GM12878 (cell line): ENCODE data around the gene ABCA10. TPM values are rescaled to one million over a fixed set of nuclear protein-coding genes. Genes with fewer than 3 reads are reported as not detected.

ENCODE experiments used
- ATAC-seq: fragments of 200-7000 bp; cut with Tn5 transposase; 3 replicates; pipeline ENCODE4 v1.9.1; 2020; ENCODE audit warnings: mild to moderate bottlenecking, moderate library complexity
- BruUV-seq: library from RNA; stranded (reverse); fragments of 400-500 nt; replicated peaks from 2 replicates; lab custom pipeline; 2021; lab: Mats Ljungman, UMichigan
- CTCF ChIA-PET: fragments of 300-600 bp; sonication (Branson Sonifier 250); formaldehyde crosslinking; extraction: SDS; loops from one replicate; lab custom pipeline; 2021; ENCODE audit warnings: inconsistent platforms; lab: Yijun Ruan, JAX
- POLR2A ChIA-PET: fragments of 350-600 bp; formaldehyde crosslinking; extraction: SDS; loops from one replicate; lab custom pipeline; 2021; ENCODE audit warnings: inconsistent platforms; lab: Charles Lee
- RAD21 ChIA-PET: fragments of 300-600 bp; sonication (Branson Sonifier 250); formaldehyde crosslinking; loops from one replicate; lab custom pipeline; 2023; ENCODE audit warnings: antibody characterized with exemption; ENCODE audit not compliant: unreplicated experiment; lab: Charles Lee
- SMC1A ChIA-PET: fragments of 300-600 bp; sonication (Branson Sonifier 250); formaldehyde crosslinking; loops from one replicate; lab custom pipeline; 2023; ENCODE audit not compliant: unreplicated experiment, uncharacterized antibody; lab: Charles Lee
- DNase-seq: peaks from one replicate; pipeline ENCODE4 v3.0.0-alpha.2; 2011; ENCODE audit warnings: low read depth, low spot score
- FAIRE-seq: peaks from 3 replicates; lab custom pipeline; 2011; peaks lifted over from hg19 to GRCh38; lab: Jason Lieb, UNC
- H2AFZ ChIP-seq: 2 replicates; pipeline ENCODE4 v1.6.0; 2011; ENCODE audit warnings: low read depth, low read length, control low read depth; ENCODE audit not compliant: control insufficient read depth
- H3K27ac ChIP-seq: 2 replicates; pipeline ENCODE4 v1.5.1; 2011; ENCODE audit warnings: control low read depth; ENCODE audit not compliant: control insufficient read depth, insufficient read depth
- H3K27me3 ChIP-seq, 2 experiments: replicated peaks in 1 of 2; 2 replicates each; pipeline versions ENCODE4 v1.6.0 to v1.6.1; 2011; ENCODE audit warnings: low read length in 1 of 2; ENCODE audit not compliant: control insufficient read depth in 2 of 2, insufficient read depth in 2 of 2
- H3K36me3 ChIP-seq, 2 experiments: 2 replicates each; pipeline ENCODE4 v1.5.1; 2011; ENCODE audit warnings: low read length in 1 of 2; ENCODE audit not compliant: control insufficient read depth in 2 of 2, insufficient read depth in 2 of 2
- H3K4me1 ChIP-seq: 2 replicates; pipeline ENCODE4 v1.6.1; 2011; ENCODE audit warnings: mild to moderate bottlenecking, low read length, moderate library complexity, mixed read lengths; ENCODE audit not compliant: control insufficient read depth, insufficient read depth
- H3K4me2 ChIP-seq: 2 replicates; pipeline ENCODE4 v1.6.0; 2011; ENCODE audit warnings: control low read depth; ENCODE audit not compliant: control insufficient read depth, insufficient read depth
- H3K4me3 ChIP-seq: fragments of 200-600 bp; sonication (generic); 2 replicates; pipeline ENCODE4 v1.5.1; 2016
- H3K79me2 ChIP-seq: 2 replicates; pipeline ENCODE4 v1.6.0; 2011; ENCODE audit warnings: low read length; ENCODE audit not compliant: control insufficient read depth, insufficient read depth
- H3K9ac ChIP-seq: 2 replicates; pipeline ENCODE4 v1.8.0; 2011; ENCODE audit warnings: low read length, control low read depth, mixed read lengths; ENCODE audit not compliant: control insufficient read depth, insufficient read depth
- H3K9me3 ChIP-seq: replicated peaks from 3 replicates; pipeline ENCODE4 v1.5.1; 2011; ENCODE audit warnings: mild to moderate bottlenecking, low read length; ENCODE audit not compliant: control insufficient read depth, insufficient read depth
- H4K20me1 ChIP-seq: 2 replicates; pipeline ENCODE4 v1.6.0; 2011; ENCODE audit not compliant: control insufficient read depth, insufficient read depth
- KDM1A ChIP-seq: fragments of 200-600 bp; sonication (generic); IDR thresholded peaks from 2 replicates; pipeline ENCODE4 v1.6.1; 2016; ENCODE audit warnings: borderline replicate concordance
- REST ChIP-seq: IDR thresholded peaks from 2 replicates; pipeline ENCODE4 v1.6.1; 2012; ENCODE audit warnings: mild to moderate bottlenecking, low read depth, low read length
- WGBS: methylation state at CpG from one replicate; pipeline ENCODE4 v1.1.6; 2016; ENCODE audit warnings: low lambda C conversion rate; ENCODE audit not compliant: insufficient replicate concordance, insufficient coverage; ENCODE audit errors: missing lambda C conversion rate; 5-methylcytosine and 5-hydroxymethylcytosine counted together
- in situ Hi-C: fragments of 300-500 bp; cut with MboI; formaldehyde crosslinking; loops from 9 replicates; pipeline ENCODE4 v1.14.3; 2018; ENCODE audit warnings: mixed read lengths
- intact Hi-C: fragments of 100-400 bp; cut with micrococcal nuclease; formaldehyde crosslinking; loops from one replicate; pipeline ENCODE4 v1.14.2; 2022; ENCODE audit not compliant: unreplicated experiment
- polyA plus RNA-seq, 11 experiments: library from polyadenylated mRNA; depleted of rRNA in 4 of 11; unstranded in 6 of 11; stranded (reverse) in 5 of 11; fragments of >200 nt; fragmentation: Nextera tagmentation in 4 of 11; fragmentation: Illumina TruSeq in 1 of 11; extraction: Ambion mirVana in 4 of 11; extraction: Trizol in 1 of 11; gene quantifications; 1 replicate in 1 of 11; 2 replicates in 10 of 11; pipeline versions ENCODE4 v1.2.1 to v1.2.3, GENCODE V29; 2011 to 2016; ENCODE audit warnings: inconsistent platforms in 2 of 11, missing spikeins in 2 of 11, low read depth in 1 of 11
- total RNA-seq, 4 experiments: library from RNA; depleted of rRNA in 3 of 4; stranded (reverse); fragments of >200 nt in 3 of 4; fragmentation: Illumina TruSeq in 1 of 4; extraction: Trizol in 1 of 4; gene quantifications; 2 replicates each; pipeline versions ENCODE4 v1.2.1 to v1.2.3, GENCODE V29; 2013 to 2021
- TF ChIP-seq, protein P1 (sequence below): IDR thresholded peaks from 2 replicates; pipeline ENCODE4 v1.6.1; 2012; ENCODE audit warnings: low read depth, low read length, improper control_type of control experiment
- TF ChIP-seq, protein P2 (sequence below): fragments of 450-650 bp; IDR thresholded peaks from 2 replicates; pipeline ENCODE4 v1.6.1; 2017; ENCODE audit warnings: mild to moderate bottlenecking

Gene ABCA10
- total and polyA plus RNA-seq, 10 of the 15 experiments (the other 5 are each of a cell fraction or from before 2014, with no cell fraction given): 0.33 to 3.0 (median 0.83) TPM

DNA sequence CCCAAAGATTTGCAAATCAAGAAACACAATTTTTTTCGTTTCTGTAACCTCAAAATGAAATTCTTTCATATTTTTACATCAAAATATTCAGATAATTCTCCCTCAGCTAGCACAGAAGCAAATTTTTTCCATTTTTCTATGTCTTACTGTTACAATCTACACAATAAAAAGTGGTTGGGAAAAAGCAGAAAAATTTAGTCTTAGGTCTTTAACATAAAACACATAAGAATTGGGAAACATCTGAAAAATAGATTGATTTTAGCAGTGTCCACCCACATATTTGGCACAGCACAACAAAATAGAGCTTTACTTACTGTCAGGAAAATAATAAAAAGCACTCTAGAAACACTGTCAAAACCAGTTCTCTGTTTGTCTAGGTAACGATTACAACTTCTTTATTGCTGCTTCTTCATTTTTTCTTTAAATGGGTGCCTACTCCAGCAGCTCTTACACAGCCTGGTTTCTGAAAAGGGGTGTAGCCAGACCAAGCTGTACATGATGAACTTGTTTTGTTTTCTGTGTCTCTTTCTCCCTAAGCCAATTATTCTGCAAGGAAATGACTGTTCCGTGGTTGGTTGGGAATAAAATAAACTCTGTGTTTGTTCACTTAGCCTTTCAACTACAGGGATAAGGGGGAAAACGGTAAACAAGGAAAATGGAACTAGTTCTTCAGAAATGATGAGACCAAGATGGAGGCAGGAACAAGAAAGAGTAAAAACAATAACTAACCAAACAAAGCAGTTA lies 87.0 kb downstream of the ABCA10 start, which contains the start of gene ABCA6 (continued):
- no peak for TF ChIP-seq REST
- TF ChIP-seq, protein P1, sequence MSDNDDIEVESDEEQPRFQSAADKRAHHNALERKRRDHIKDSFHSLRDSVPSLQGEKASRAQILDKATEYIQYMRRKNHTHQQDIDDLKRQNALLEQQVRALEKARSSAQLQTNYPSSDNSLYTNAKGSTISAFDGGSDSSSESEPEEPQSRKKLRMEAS: no peak

DNA sequence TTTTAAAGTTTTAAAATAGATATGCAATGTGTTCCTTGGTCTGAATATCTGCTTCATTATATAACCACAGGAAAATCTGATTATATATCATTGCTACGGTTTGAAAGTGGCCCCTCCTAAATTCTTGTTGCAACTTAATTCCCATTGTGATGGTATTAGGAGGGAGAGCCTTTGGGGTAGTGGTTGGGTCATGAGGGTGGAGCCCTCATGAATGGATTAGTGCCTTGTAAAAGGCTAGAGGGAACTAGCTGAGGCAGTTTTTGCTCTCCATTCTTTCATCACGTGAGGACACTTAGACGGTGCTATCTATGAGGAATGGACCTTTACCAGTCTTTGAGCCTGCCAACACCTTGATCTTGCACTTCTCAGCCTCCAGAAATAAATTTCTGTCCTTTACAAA lies 94.5 kb downstream of the ABCA10 start:
- ChIA-PET RAD21 (no interaction called here), CTCF (no interaction called here), POLR2A (no interaction called here), SMC1A (no interaction called here)
- DNase-seq: no peak
- no peaks in the 10 kb centered on the region for H3K27me3 ChIP-seq
- H3K4me3 ChIP-seq: no peak overlapping the region
- in situ Hi-C loops (no loop called here), intact Hi-C loops (no loop called here)
- no peak for FAIRE-seq
- BruUV-seq: no TSS peak
- no peak overlapping the region for H3K9ac ChIP-seq
- no peak overlapping the region for H3K4me2 ChIP-seq
- no peaks in the 10 kb centered on the region for H3K4me1 ChIP-seq
- WGBS: 91% methylated on average over 3 of the region's 3 CpGs
- no peak for ATAC-seq
- no peaks in the 10 kb centered on the region; the same call in 2 of the 3 replicates for H3K9me3 ChIP-seq
- H3K79me2 ChIP-seq: no peaks in the 10 kb centered on the region
- H2AFZ ChIP-seq: no peak overlapping the region
- no peaks in the 10 kb centered on the region for H3K36me3 ChIP-seq
- no peaks in the 10 kb centered on the region for H4K20me1 ChIP-seq
- H3K27ac ChIP-seq: no peak overlapping the region
- TF ChIP-seq, protein P2, sequence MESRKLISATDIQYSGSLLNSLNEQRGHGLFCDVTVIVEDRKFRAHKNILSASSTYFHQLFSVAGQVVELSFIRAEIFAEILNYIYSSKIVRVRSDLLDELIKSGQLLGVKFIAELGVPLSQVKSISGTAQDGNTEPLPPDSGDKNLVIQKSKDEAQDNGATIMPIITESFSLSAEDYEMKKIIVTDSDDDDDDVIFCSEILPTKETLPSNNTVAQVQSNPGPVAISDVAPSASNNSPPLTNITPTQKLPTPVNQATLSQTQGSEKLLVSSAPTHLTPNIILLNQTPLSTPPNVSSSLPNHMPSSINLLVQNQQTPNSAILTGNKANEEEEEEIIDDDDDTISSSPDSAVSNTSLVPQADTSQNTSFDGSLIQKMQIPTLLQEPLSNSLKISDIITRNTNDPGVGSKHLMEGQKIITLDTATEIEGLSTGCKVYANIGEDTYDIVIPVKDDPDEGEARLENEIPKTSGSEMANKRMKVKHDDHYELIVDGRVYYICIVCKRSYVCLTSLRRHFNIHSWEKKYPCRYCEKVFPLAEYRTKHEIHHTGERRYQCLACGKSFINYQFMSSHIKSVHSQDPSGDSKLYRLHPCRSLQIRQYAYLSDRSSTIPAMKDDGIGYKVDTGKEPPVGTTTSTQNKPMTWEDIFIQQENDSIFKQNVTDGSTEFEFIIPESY: no peak
- TF ChIP-seq KDM1A: no peak
